Liver (tissue), 9 donors: ENCODE results near the gene EHMT1. TPM values are rescaled to one million over a fixed set of nuclear protein-coding genes. Genes with fewer than 3 reads are reported as not detected.

Experiments
- DNase-seq: peaks from one replicate; pipeline ENCODE4 v3.0.0-alpha.2; 2017; ENCODE audit warnings: low spot score
- H3K27ac ChIP-seq, 2 donors: one replicate each; pipeline ENCODE4 v1.7.0; 2013; ENCODE audit warnings: inconsistent platforms in 2 of 2, low read length in 2 of 2, control low read depth in 1 of 2, low read depth in 1 of 2, mild to moderate bottlenecking in 1 of 2
- H3K27me3 ChIP-seq, 4 donors: one replicate each; pipeline versions ENCODE4 v1.6.1 to v1.7.0; 2013; ENCODE audit warnings: low read length in 3 of 4, inconsistent platforms in 1 of 4, mild to moderate bottlenecking in 1 of 4, moderate library complexity in 1 of 4; ENCODE audit not compliant: control insufficient read depth in 4 of 4, insufficient read depth in 4 of 4
- H3K36me3 ChIP-seq, 4 donors: one replicate each; pipeline versions ENCODE4 v1.6.1 to v1.7.0; 2013; ENCODE audit warnings: low read length in 3 of 4, mild to moderate bottlenecking in 3 of 4, low read depth in 1 of 4, moderate library complexity in 1 of 4; ENCODE audit not compliant: control insufficient read depth in 4 of 4, insufficient read depth in 3 of 4
- H3K4me1 ChIP-seq, 4 donors: one replicate each; pipeline versions ENCODE4 v1.6.1 to v1.7.0; 2013; ENCODE audit warnings: low read length in 3 of 4, mild to moderate bottlenecking in 3 of 4, moderate library complexity in 1 of 4; ENCODE audit not compliant: control insufficient read depth in 4 of 4, insufficient read depth in 4 of 4
- H3K4me3 ChIP-seq, 3 donors: one replicate each; pipeline versions ENCODE4 v1.6.1 to v1.7.0; 2013; ENCODE audit warnings: low read length in 3 of 3, control low read depth in 1 of 3, low read depth in 1 of 3, mild to moderate bottlenecking in 1 of 3
- H3K9ac ChIP-seq, 2 donors: one replicate each; pipeline ENCODE4 v1.7.0; 2013; ENCODE audit warnings: low read length in 2 of 2, mild to moderate bottlenecking in 2 of 2, moderate library complexity in 2 of 2, control low read depth in 1 of 2, low read depth in 1 of 2
- H3K9me3 ChIP-seq, 4 donors: one replicate each; pipeline versions ENCODE4 v1.6.1 to v1.7.0; 2013; ENCODE audit warnings: low read length in 3 of 4; ENCODE audit not compliant: control insufficient read depth in 4 of 4
- ATF3 ChIP-seq: IDR thresholded peaks from 2 replicates; pipeline ENCODE4 v1.6.1; 2016; ENCODE audit warnings: antibody characterized with exemption
- CTCF ChIP-seq: fragments of 150-350 bp; IDR thresholded peaks from 2 replicates; pipeline ENCODE4 v1.5.1; 2017; ENCODE audit warnings: improper control_type of control experiment, low read depth, low read length; ENCODE audit not compliant: missing input control
- EGR1 ChIP-seq, 2 donors: IDR thresholded peaks; 2 replicates each; pipeline ENCODE4 v1.6.1; 2016 to 2018; ENCODE audit warnings: antibody characterized with exemption in 2 of 2, low read depth in 2 of 2
- FOXA1 ChIP-seq: IDR thresholded peaks from 2 replicates; pipeline ENCODE4 v1.6.1; 2016; ENCODE audit warnings: antibody characterized with exemption
- FOXA2 ChIP-seq: IDR thresholded peaks from 2 replicates; pipeline ENCODE4 v1.6.1; 2016; ENCODE audit warnings: antibody characterized with exemption
- GABPA ChIP-seq, 2 donors: IDR thresholded peaks in 1 of 2; conservative IDR thresholded peaks in 1 of 2; 2 replicates each; pipeline ENCODE4 v1.6.1; 2016; ENCODE audit warnings: antibody characterized with exemption in 2 of 2, mild to moderate bottlenecking in 1 of 2, moderate library complexity in 1 of 2
- HNF4A ChIP-seq, 2 donors: conservative IDR thresholded peaks; 2 replicates each; pipeline ENCODE4 v1.6.1; 2016; ENCODE audit warnings: antibody characterized with exemption in 2 of 2, mild to moderate bottlenecking in 2 of 2
- HNF4G ChIP-seq: IDR thresholded peaks from 2 replicates; pipeline ENCODE4 v1.6.1; 2016; ENCODE audit warnings: antibody characterized with exemption
- JUND ChIP-seq, 2 donors: IDR thresholded peaks; 2 replicates each; pipeline ENCODE4 v1.6.1; 2016; ENCODE audit warnings: antibody characterized with exemption in 2 of 2
- MAX ChIP-seq: IDR thresholded peaks from 2 replicates; pipeline ENCODE4 v1.6.1; 2016; ENCODE audit warnings: antibody characterized with exemption
- NR2F2 ChIP-seq: IDR thresholded peaks from 2 replicates; pipeline ENCODE4 v1.6.1; 2016; ENCODE audit warnings: antibody characterized with exemption
- RAD21 ChIP-seq, 2 donors: IDR thresholded peaks; 2 replicates each; pipeline ENCODE4 v1.6.1; 2016; ENCODE audit warnings: antibody characterized with exemption in 2 of 2, mild to moderate bottlenecking in 2 of 2
- REST ChIP-seq: IDR thresholded peaks from 2 replicates; pipeline ENCODE4 v1.6.1; 2016; ENCODE audit warnings: antibody characterized with exemption, mild to moderate bottlenecking
- RXRA ChIP-seq, 2 donors: IDR thresholded peaks; 2 replicates each; pipeline ENCODE4 v1.6.1; 2017 to 2018; ENCODE audit warnings: antibody characterized with exemption in 2 of 2, mild to moderate bottlenecking in 1 of 2
- SP1 ChIP-seq: IDR thresholded peaks from 2 replicates; pipeline ENCODE4 v1.6.1; 2018; ENCODE audit warnings: antibody characterized with exemption, mild to moderate bottlenecking
- TAF1 ChIP-seq: conservative IDR thresholded peaks from 2 replicates; pipeline ENCODE4 v1.6.1; 2016; ENCODE audit warnings: antibody characterized with exemption, mild to moderate bottlenecking
- YY1 ChIP-seq: IDR thresholded peaks from 2 replicates; pipeline ENCODE4 v1.6.1; 2016; ENCODE audit warnings: antibody characterized with exemption, mild to moderate bottlenecking
- ZBTB33 ChIP-seq: IDR thresholded peaks from 2 replicates; pipeline ENCODE4 v1.6.1; 2016; ENCODE audit warnings: antibody characterized with exemption
- WGBS: extraction: QIAGEN DNeasy Blood & Tissue Kit; methylation state at CpG from one replicate; pipeline ENCODE4 v1.1.7; 2013; 5-methylcytosine and 5-hydroxymethylcytosine counted together
- polyA plus RNA-seq, 2 donors: library from polyadenylated mRNA; stranded (reverse) in 1 of 2; unstranded in 1 of 2; fragments of 200-250 nt in 1 of 2; fragments of >200 nt in 1 of 2; fragmentation: Nextera tagmentation in 1 of 2; extraction: Ambion mirVana in 1 of 2; gene quantifications; one replicate each; pipeline versions ENCODE4 v1.2.1 to v1.2.3, GENCODE V29; 2013 to 2015
- total RNA-seq, 2 donors: library from RNA; depleted of rRNA; stranded (reverse); fragments of >200 nt; gene quantifications; one replicate each; pipeline ENCODE4 v1.2.3, GENCODE V29; 2014
- donor health status: healthy.
- donor health status: healthy.
- donor health status: healthy.
- donor health status: healthy.
- donor health status: healthy.

The EHMT1 gene
- total and polyA plus RNA-seq, 4 donors, result 16.1 to 48.2 (median 27.3) TPM

- H3K9ac ChIP-seq, result no peak overlapping the region
- H3K27me3 ChIP-seq, result no peaks in the 10 kb centered on the region
- no peak overlapping the region for H3K27ac ChIP-seq
- no peak overlapping the region for H3K4me3 ChIP-seq
- no peaks in the 10 kb centered on the region for H3K9me3 ChIP-seq
- DNase-seq, result no peak
- 95% methylated on average over 7 of the region's 7 CpGs for WGBS
- peaks cover 0 to 9% (median 2%) of the 10 kb centered on the region in 4 donors for H3K36me3 ChIP-seq
- TF ChIP-seq MAX (no peak), CTCF (no peak), FOXA1 (no peak), GABPA (IDR thresholded peaks at IDR 0.05 in 1 of 2, conservative IDR thresholded peaks at IDR 0.05 in 1 of 2) (no peak), TAF1 (no peak), FOXA2 (no peak), RXRA (IDR thresholded peaks at IDR 0.05) (no peak), ATF3 (no peak), HNF4G (no peak), HNF4A (conservative IDR thresholded peaks at IDR 0.05) (no peak), SP1 (no peak), JUND (IDR thresholded peaks at IDR 0.05) (no peak), EGR1 (IDR thresholded peaks at IDR 0.05; ENCODE audit: low read depth in 2 of 2) (no peak), ZBTB33 (no peak), RAD21 (IDR thresholded peaks at IDR 0.05) (no peak), REST (no peak), YY1 (no peak), NR2F2 (no peak)
- no peaks in the 10 kb centered on the region for H3K4me1 ChIP-seq
Observed at GRCh38 chr9:137650779-137651178, 32.0 kb downstream of the EHMT1 start.
